VCaP (cell line): ENCODE measurements around the gene ALDH1A1.

ENCODE experiments used
- H3K27ac ChIP-seq: fragments of 450-650 bp; 2 replicates; pipeline ENCODE4 v1.5.1; 2017
- CTCF ChIP-seq: fragments of 450-650 bp; conservative IDR thresholded peaks from 2 replicates; pipeline ENCODE4 v1.5.1; 2017; ENCODE audit warnings: mild to moderate bottlenecking, moderate library complexity

ALDH1A1 gene

GRCh38 chr9:72983512-72984225 is 30.8 kb upstream of the ALDH1A1 start:
- TF ChIP-seq CTCF: no peak
- peak overlapping the region; percentile 62 for H3K27ac ChIP-seq

GRCh38 chr9:72983056-72983455 is 30.2 kb upstream of the ALDH1A1 start:
- H3K27ac ChIP-seq: peak overlapping the region; percentile 62
- TF ChIP-seq CTCF: no peak

- TF ChIP-seq CTCF: no peak
- peak overlapping the region; percentile 62 for H3K27ac ChIP-seq
These were observed 29.4 kb upstream of the ALDH1A1 start for GRCh38 chr9:72982146-72982799.

GRCh38 chr9:72981433-72981832 is 28.6 kb upstream of the ALDH1A1 start:
- TF ChIP-seq CTCF: no peak

GRCh38 chr9:72980600-72981265 is 27.9 kb upstream of the ALDH1A1 start:
- H3K27ac ChIP-seq: no peak overlapping the region
- no peak for TF ChIP-seq CTCF

More at GRCh38 chr9:72981433-72981832, 28.6 kb upstream of the ALDH1A1 start:
- no peak overlapping the region for H3K27ac ChIP-seq

- H3K27ac ChIP-seq: no peak overlapping the region
- TF ChIP-seq CTCF: no peak
These were observed 27.3 kb upstream of the ALDH1A1 start for GRCh38 chr9:72980183-72980582.

GRCh38 chr9:72979405-72980100 is 26.7 kb upstream of the ALDH1A1 start:
- TF ChIP-seq CTCF: no peak
- no peak overlapping the region for H3K27ac ChIP-seq
